DOHH2 (cell line): ENCODE data around the gene TRMT44.

ENCODE experiments used
- EZH2phosphoT487 ChIP-seq: fragments of 200-600 bp; sonication (generic); IDR thresholded peaks from 2 replicates; pipeline ENCODE4 v1.6.1; 2017; ENCODE audit warnings: borderline replicate concordance, mild to moderate bottlenecking, antibody characterized with exemption, low read length, moderate library complexity, mixed read lengths
- TF ChIP-seq, protein P1 (sequence below): fragments of 200-600 bp; sonication (generic); IDR thresholded peaks from one replicate; pipeline ENCODE4 v1.5.1; 2014; ENCODE audit warnings: antibody characterized with exemption, mild to moderate bottlenecking, low read depth, low read length; ENCODE audit not compliant: poor library complexity, severe bottlenecking

DNA sequence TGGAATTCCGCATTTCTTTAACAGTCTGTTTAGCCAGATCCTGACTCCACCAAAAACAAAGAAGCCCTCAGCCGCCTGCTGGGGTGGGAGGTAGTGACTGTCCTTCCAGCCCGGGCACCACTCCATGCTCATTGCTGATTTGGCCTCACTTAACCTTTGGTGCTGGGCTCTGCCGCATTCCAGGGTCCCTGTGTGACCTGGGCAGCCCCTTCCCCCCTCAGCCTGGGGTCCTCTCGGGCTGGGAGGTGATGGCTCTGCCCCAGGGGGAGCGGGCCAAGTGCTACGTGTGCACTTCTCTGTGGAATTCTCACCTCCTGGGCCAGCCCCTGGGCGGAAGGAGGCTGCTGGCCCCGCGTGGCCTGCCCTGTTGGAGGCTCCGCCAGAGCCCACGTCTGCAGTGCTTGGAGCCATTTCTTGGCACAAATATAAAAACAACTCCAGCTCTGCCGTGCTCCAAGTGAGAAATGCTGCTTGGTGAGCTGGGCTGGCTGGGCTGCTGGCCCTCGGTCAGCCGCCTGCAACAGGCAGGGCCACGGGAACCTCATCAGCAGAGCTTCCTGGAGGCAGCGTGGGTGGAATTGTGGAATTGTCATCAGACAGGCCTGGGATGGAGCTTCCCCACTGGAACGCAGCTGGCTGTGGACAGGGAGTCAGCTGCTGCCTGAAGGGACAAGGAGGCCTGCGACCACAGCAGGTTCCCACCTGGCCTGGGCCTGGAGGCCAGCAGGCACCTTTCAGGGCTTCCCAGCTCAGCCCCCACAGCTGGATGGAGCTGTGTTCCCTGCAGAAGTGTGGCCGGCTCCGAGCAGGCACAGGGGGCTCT, 66.0 kb downstream of the TRMT44 start:
- TF ChIP-seq, protein P1, sequence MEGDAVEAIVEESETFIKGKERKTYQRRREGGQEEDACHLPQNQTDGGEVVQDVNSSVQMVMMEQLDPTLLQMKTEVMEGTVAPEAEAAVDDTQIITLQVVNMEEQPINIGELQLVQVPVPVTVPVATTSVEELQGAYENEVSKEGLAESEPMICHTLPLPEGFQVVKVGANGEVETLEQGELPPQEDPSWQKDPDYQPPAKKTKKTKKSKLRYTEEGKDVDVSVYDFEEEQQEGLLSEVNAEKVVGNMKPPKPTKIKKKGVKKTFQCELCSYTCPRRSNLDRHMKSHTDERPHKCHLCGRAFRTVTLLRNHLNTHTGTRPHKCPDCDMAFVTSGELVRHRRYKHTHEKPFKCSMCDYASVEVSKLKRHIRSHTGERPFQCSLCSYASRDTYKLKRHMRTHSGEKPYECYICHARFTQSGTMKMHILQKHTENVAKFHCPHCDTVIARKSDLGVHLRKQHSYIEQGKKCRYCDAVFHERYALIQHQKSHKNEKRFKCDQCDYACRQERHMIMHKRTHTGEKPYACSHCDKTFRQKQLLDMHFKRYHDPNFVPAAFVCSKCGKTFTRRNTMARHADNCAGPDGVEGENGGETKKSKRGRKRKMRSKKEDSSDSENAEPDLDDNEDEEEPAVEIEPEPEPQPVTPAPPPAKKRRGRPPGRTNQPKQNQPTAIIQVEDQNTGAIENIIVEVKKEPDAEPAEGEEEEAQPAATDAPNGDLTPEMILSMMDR, result no peak
- TF ChIP-seq EZH2phosphoT487, result no peak
